HepG2 (cell line): ENCODE measurements around the gene ZNF554.

Source experiments
- BRCA1 ChIP-seq: sonication (generic); formaldehyde crosslinking; IDR thresholded peaks from 2 replicates; pipeline ENCODE4 v1.4.0; 2020; ENCODE audit warnings: missing genetic modification reagents
- YY1 ChIP-seq: IDR thresholded peaks from 2 replicates; pipeline ENCODE4 v1.6.1; 2011; ENCODE audit warnings: low read length, low read depth, moderate library complexity, mild to moderate bottlenecking; ENCODE audit not compliant: insufficient read depth, insufficient replicate concordance
- ZNF3 ChIP-seq: IDR thresholded peaks from 2 replicates; pipeline ENCODE4 v1.7.0; 2017; ENCODE audit warnings: inconsistent platforms
- ZNF841 ChIP-seq: sonication (generic); formaldehyde crosslinking; IDR thresholded peaks from 2 replicates; pipeline ENCODE4 v1.8.1; 2023; ENCODE audit warnings: missing genetic modification reagents, borderline replicate concordance
- TF ChIP-seq, protein P1 (sequence below): sonication (generic); formaldehyde crosslinking; IDR thresholded peaks from 2 replicates; pipeline ENCODE4 v1.5.0; 2020; ENCODE audit warnings: mild to moderate bottlenecking, missing genetic modification reagents, moderate library complexity
- TF ChIP-seq, protein P2 (sequence below): sonication (generic); formaldehyde crosslinking; IDR thresholded peaks from 2 replicates; pipeline ENCODE4 v1.4.0; 2020; ENCODE audit warnings: missing genetic modification reagents
- TF ChIP-seq, protein P3 (sequence below): sonication (generic); formaldehyde crosslinking; IDR thresholded peaks from 2 replicates; pipeline ENCODE4 v1.4.0; 2020; ENCODE audit warnings: missing genetic modification reagents
- TF ChIP-seq, protein P4 (sequence below): sonication (generic); formaldehyde crosslinking; conservative IDR thresholded peaks from 2 replicates; pipeline ENCODE4 v1.4.0; 2020; ENCODE audit warnings: missing genetic modification reagents

DNA sequence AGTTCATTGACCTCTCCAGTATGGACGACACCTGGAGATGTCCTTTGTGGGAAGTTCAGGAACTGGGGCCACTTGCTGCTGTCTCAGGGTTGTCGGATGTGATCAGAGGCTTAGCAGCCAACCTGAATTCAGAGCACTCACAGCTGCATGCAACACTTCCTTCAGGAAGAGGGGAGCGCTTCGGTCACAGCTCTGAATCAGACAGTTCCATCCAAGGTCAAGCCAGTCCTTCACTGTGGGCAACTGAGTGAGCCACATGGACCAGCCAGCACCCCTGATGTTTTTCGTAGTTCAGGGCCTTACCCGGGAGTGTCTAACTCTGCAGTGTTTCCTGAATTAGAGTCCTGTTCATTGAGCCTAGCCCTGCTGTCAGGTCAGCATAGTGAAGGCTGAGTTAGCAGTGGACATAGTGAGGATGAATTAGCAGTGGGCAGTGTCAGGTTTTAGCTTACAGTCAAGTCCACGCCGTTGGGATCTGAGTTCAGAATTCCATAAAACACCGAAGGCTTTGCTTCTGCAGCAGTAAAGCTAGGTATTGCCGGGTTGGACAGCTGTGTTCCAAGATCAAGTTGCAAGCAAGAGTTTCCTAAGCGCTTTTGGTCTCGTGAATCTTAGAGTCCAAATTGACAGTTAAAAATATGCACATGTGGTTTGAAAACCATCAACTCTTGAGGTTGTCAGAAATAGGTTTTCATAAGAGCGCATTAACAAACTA is 26.7 kb downstream of the ZNF554 start:
- TF ChIP-seq, protein P1, sequence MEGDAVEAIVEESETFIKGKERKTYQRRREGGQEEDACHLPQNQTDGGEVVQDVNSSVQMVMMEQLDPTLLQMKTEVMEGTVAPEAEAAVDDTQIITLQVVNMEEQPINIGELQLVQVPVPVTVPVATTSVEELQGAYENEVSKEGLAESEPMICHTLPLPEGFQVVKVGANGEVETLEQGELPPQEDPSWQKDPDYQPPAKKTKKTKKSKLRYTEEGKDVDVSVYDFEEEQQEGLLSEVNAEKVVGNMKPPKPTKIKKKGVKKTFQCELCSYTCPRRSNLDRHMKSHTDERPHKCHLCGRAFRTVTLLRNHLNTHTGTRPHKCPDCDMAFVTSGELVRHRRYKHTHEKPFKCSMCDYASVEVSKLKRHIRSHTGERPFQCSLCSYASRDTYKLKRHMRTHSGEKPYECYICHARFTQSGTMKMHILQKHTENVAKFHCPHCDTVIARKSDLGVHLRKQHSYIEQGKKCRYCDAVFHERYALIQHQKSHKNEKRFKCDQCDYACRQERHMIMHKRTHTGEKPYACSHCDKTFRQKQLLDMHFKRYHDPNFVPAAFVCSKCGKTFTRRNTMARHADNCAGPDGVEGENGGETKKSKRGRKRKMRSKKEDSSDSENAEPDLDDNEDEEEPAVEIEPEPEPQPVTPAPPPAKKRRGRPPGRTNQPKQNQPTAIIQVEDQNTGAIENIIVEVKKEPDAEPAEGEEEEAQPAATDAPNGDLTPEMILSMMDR: no peak
- TF ChIP-seq, protein P2, sequence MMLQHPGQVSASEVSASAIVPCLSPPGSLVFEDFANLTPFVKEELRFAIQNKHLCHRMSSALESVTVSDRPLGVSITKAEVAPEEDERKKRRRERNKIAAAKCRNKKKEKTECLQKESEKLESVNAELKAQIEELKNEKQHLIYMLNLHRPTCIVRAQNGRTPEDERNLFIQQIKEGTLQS (CRISPR knock-in tag): no peak
- TF ChIP-seq BRCA1 (CRISPR knock-in tag) (no peak), ZNF841 (CRISPR knock-in tag) (no peak), ZNF3 (CRISPR knock-in tag) (no peak), YY1 (no peak)
- TF ChIP-seq, protein P3, sequence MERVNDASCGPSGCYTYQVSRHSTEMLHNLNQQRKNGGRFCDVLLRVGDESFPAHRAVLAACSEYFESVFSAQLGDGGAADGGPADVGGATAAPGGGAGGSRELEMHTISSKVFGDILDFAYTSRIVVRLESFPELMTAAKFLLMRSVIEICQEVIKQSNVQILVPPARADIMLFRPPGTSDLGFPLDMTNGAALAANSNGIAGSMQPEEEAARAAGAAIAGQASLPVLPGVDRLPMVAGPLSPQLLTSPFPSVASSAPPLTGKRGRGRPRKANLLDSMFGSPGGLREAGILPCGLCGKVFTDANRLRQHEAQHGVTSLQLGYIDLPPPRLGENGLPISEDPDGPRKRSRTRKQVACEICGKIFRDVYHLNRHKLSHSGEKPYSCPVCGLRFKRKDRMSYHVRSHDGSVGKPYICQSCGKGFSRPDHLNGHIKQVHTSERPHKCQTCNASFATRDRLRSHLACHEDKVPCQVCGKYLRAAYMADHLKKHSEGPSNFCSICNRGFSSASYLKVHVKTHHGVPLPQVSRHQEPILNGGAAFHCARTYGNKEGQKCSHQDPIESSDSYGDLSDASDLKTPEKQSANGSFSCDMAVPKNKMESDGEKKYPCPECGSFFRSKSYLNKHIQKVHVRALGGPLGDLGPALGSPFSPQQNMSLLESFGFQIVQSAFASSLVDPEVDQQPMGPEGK (CRISPR knock-in tag): no peak
- TF ChIP-seq, protein P4, sequence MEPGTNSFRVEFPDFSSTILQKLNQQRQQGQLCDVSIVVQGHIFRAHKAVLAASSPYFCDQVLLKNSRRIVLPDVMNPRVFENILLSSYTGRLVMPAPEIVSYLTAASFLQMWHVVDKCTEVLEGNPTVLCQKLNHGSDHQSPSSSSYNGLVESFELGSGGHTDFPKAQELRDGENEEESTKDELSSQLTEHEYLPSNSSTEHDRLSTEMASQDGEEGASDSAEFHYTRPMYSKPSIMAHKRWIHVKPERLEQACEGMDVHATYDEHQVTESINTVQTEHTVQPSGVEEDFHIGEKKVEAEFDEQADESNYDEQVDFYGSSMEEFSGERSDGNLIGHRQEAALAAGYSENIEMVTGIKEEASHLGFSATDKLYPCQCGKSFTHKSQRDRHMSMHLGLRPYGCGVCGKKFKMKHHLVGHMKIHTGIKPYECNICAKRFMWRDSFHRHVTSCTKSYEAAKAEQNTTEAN (CRISPR knock-in tag): no peak
